A549 treated with CpdA at 1 μM for 4 hours (cell line): Measurements from ENCODE around the gene AGER. TPM values are rescaled to one million over a fixed set of nuclear protein-coding genes. Genes with fewer than 3 reads are reported as not detected.

Experiments used
- total RNA-seq: library from RNA; stranded (reverse); fragments of 200-300 nt; extraction: Qiagen RNA extraction; gene quantifications from 5 replicates; pipeline ENCODE4 v1.2.3, GENCODE V29; 2022; ENCODE audit warnings: low read depth

The AGER gene
- 1.2 to 2.3 TPM (median 1.7 TPM) in 5 replicates for total RNA-seq

GRCh38 chr6:32184084-32184640 is at the start of gene AGER:
Gene AGER, minus strand, starts transcription at chr6:32184253. Its CDS starts 31 bp downstream, at chr6:32184222.

GRCh38 chr6:32223258-32224235 is 39.5 kb upstream of the AGER start, which contains the start of gene NOTCH4:
Gene NOTCH4, minus strand, starts transcription at chr6:32224067. Its CDS starts 139 bp downstream, at chr6:32223928.

GRCh38 chr6:32192608-32193039 is 8.6 kb upstream of the AGER start, which contains the start of gene GPSM3:
Gene GPSM3, minus strand, starts transcription at chr6:32192643. Its CDS starts 130 bp downstream, at chr6:32192513.

GRCh38 chr6:32190054-32190851 is 6.2 kb upstream of the AGER start, which contains the start of gene PBX2:
Gene PBX2, minus strand, starts transcription at chr6:32190202. Its CDS starts 287 bp downstream, at chr6:32189915.

GRCh38 chr6:32177788-32178546 is 6.1 kb downstream of the AGER start, which contains the start of gene RNF5:
Gene RNF5, plus strand, starts transcription at chr6:32178405. Its CDS starts 107 bp downstream, at chr6:32178512.

GRCh38 chr6:32175711-32176475 is 8.2 kb downstream of the AGER start, which contains the start of gene AGPAT1:
Gene AGPAT1, minus strand, starts transcription at chr6:32176084. Its CDS starts 4,588 bp downstream, at chr6:32171496.

GRCh38 chr6:32164295-32164694 is 19.8 kb downstream of the AGER start, which contains the start of gene EGFL8:
Gene EGFL8, plus strand, starts transcription at chr6:32164595. Its CDS starts 1,571 bp downstream, at chr6:32166166.

GRCh38 chr6:32153564-32154513 is 30.2 kb downstream of the AGER start, which contains the start of gene PPT2:
Gene PPT2, plus strand, starts transcription at chr6:32154141. Its CDS starts 454 bp downstream, at chr6:32154595.

GRCh38 chr6:32151863-32152768 is 31.9 kb downstream of the AGER start, which contains the start of gene PRRT1:
Gene PRRT1, minus strand, starts transcription at chr6:32151939. Its CDS starts 112 bp downstream, at chr6:32151827.

Other genes with a start within 250 kb of the AGER start
- gene CFB, start 238.2 kb downstream of the AGER start, total RNA-seq, result 1.4 to 3.1 TPM (median 2.1 TPM) in 5 replicates
- 74.0 to 93.6 TPM (median 77.4 TPM) in 5 replicates for gene NELFE, start 225.3 kb downstream of the AGER start, total RNA-seq
- 22.7 to 25.6 TPM (median 24.7 TPM) in 5 replicates for gene SKIC2, start 225.1 kb downstream of the AGER start, total RNA-seq
- 9.7 to 13.2 TPM (median 11.9 TPM) in 5 replicates for gene DXO, start 212.1 kb downstream of the AGER start, total RNA-seq
- gene C4A, start 202.2 kb downstream of the AGER start, total RNA-seq, result 0.48 to 1.3 TPM (median 0.98 TPM) in 5 replicates
- 0.56 to 1.3 TPM (median 0.94 TPM) in 5 replicates for gene C4B, start 169.5 kb downstream of the AGER start, total RNA-seq
- gene CYP21A2, start 145.8 kb downstream of the AGER start, total RNA-seq, result not detected in 5 replicates
- 0.42 to 0.92 TPM (median 0.67 TPM) in 5 replicates for gene TNXB, start 74.9 kb downstream of the AGER start, total RNA-seq
- 26.8 to 36.7 TPM (median 34.5 TPM) in 5 replicates for gene ATF6B, start 56.0 kb downstream of the AGER start, total RNA-seq
- 7.0 to 9.3 TPM (median 8.2 TPM) in 5 replicates for gene FKBPL, start 54.0 kb downstream of the AGER start, total RNA-seq
- gene PRRT1, start 32.3 kb downstream of the AGER start, total RNA-seq, result 0.45 to 0.98 TPM (median 0.65 TPM) in 5 replicates
- gene PPT2, start 30.1 kb downstream of the AGER start, total RNA-seq, result 8.1 to 10.0 TPM (median 9.0 TPM) in 5 replicates
- 1.1 to 2.4 TPM (median 1.3 TPM) in 5 replicates for gene EGFL8, start 19.7 kb downstream of the AGER start, total RNA-seq
- 32.1 to 40.9 TPM (median 40.2 TPM) in 5 replicates for gene AGPAT1, start 8.2 kb downstream of the AGER start, total RNA-seq
- 33.1 to 47.7 TPM (median 45.2 TPM) in 5 replicates for gene RNF5, start 5.8 kb downstream of the AGER start, total RNA-seq
- 15.2 to 21.6 TPM (median 17.8 TPM) in 5 replicates for gene PBX2, start 5.9 kb upstream of the AGER start, total RNA-seq
- 0.31 to 0.67 TPM (median 0.50 TPM) in 5 replicates for gene GPSM3, start 8.4 kb upstream of the AGER start, total RNA-seq
- 0.48 to 0.83 TPM (median 0.61 TPM) in 5 replicates for gene NOTCH4, start 39.8 kb upstream of the AGER start, total RNA-seq
- not detected in 5 replicates for gene TSBP1, start 187.7 kb upstream of the AGER start, total RNA-seq
- gene BTNL2, start 222.9 kb upstream of the AGER start, total RNA-seq, result not detected in 5 replicates